ENCODE results near the gene TNNI2.
A peak's percentile ranks its signal among the peaks of the same experiment; 100 is the strongest.
"Not testable (repeated sequence)": the region's sequence is repeated elsewhere in the genome, so short reads cannot be mapped to it uniquely, and the experiment has no call there.

The TNNI2 gene

GRCh38 chr11:1862588-1863351, 24.0 kb downstream of the TNNI2 start:
- peak; percentile 73 for DNase-seq (ENCODE audit: low read depth)

- DNase-seq (ENCODE audit: low read depth): peak; percentile 86
Measured at GRCh38 chr11:1863352-1864216, 24.8 kb downstream of the TNNI2 start.

- DNase-seq (ENCODE audit: low read depth): peak; percentile 16
Measured at GRCh38 chr11:1864231-1864630, 25.4 kb downstream of the TNNI2 start.

- DNase-seq (ENCODE audit: low read depth): no peak
Measured at GRCh38 chr11:1864831-1865665, 26.3 kb downstream of the TNNI2 start.

GRCh38 chr11:1866226-1866625, 27.4 kb downstream of the TNNI2 start:
- DNase-seq (ENCODE audit: low read depth): no peak

GRCh38 chr11:1866776-1867175, 28.0 kb downstream of the TNNI2 start:
- no peak for DNase-seq (ENCODE audit: low read depth)

- DNase-seq (ENCODE audit: low read depth): no peak
Measured at GRCh38 chr11:1867381-1867780, 28.6 kb downstream of the TNNI2 start.

GRCh38 chr11:1868056-1868635, 29.4 kb downstream of the TNNI2 start:
- DNase-seq (ENCODE audit: low read depth): no peak

GRCh38 chr11:1868636-1869291, 30.0 kb downstream of the TNNI2 start:
- no peak for DNase-seq (ENCODE audit: low read depth)

GRCh38 chr11:1869427-1870325, 30.9 kb downstream of the TNNI2 start:
- DNase-seq (ENCODE audit: low read depth): no peak

GRCh38 chr11:1870326-1870696, 31.5 kb downstream of the TNNI2 start:
- DNase-seq (ENCODE audit: low read depth): no peak

- no peak for DNase-seq (ENCODE audit: low read depth)
Measured at GRCh38 chr11:1870721-1871466, 32.1 kb downstream of the TNNI2 start.

- DNase-seq (ENCODE audit: low read depth): no peak
Measured at GRCh38 chr11:1871531-1871930, 32.8 kb downstream of the TNNI2 start.

- DNase-seq (ENCODE audit: low read depth): no peak
Measured at GRCh38 chr11:1872267-1872985, 33.6 kb downstream of the TNNI2 start.

- peak; percentile 64 for DNase-seq (ENCODE audit: low read depth)
Measured at GRCh38 chr11:1873048-1873812, 34.4 kb downstream of the TNNI2 start.

- DNase-seq (ENCODE audit: low read depth): not testable (repeated sequence)
Measured at GRCh38 chr11:1873813-1874150, 35.0 kb downstream of the TNNI2 start.

- DNase-seq (ENCODE audit: low read depth): not testable (repeated sequence)
Measured at GRCh38 chr11:1874441-1875092, 35.8 kb downstream of the TNNI2 start.
